Measurements from ENCODE around the gene RAG1. TPM values are rescaled to one million over a fixed set of nuclear protein-coding genes. Genes with fewer than 3 reads are reported as not detected.

The RAG1 gene
- total RNA-seq, 2 donors from 2014 or later, result 0.42 to 0.86 TPM

DNA sequence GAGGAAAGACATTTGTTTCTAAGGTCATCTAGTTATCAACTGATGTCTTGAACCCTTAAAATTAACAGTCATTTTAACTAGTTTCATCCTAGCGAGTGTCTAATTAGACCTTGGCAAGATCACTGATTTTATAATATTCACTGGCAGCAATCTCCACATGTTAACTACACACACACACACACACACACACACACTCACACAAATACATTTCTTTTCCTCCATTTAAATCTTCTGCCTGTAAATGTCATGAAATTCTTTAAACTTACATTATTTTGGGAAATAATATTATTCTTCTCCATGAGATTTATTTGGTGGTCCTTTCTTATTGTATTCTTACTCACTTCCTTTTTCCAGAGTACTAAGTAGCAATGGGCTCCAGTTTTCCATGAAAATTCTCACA, 23.6 kb downstream of the RAG1 start:
- Histone ChIP-seq H3K4me1 (ENCODE audit: control insufficient read depth, insufficient read depth, low read length) (peaks cover 4% of the 10 kb centered on the region), H3K36me3 (ENCODE audit: control insufficient read depth, insufficient read depth, low read length) (no peaks in the 10 kb centered on the region), H3K27me3 (ENCODE audit: control insufficient read depth, insufficient read depth, low read length, poor library complexity, severe bottlenecking) (peaks cover 68% of the 10 kb centered on the region), H3K9me3 (ENCODE audit: control insufficient read depth, low read length) (no peaks in the 10 kb centered on the region), H3K9ac (ENCODE audit: extremely low read depth, low read length, poor library complexity, severe bottlenecking) (no peak overlapping the region), H3K27ac (ENCODE audit: low read depth, low read length) (no peak overlapping the region), H3K4me3 (ENCODE audit: low read length) (no peak overlapping the region)
- TF ChIP-seq, protein P1, sequence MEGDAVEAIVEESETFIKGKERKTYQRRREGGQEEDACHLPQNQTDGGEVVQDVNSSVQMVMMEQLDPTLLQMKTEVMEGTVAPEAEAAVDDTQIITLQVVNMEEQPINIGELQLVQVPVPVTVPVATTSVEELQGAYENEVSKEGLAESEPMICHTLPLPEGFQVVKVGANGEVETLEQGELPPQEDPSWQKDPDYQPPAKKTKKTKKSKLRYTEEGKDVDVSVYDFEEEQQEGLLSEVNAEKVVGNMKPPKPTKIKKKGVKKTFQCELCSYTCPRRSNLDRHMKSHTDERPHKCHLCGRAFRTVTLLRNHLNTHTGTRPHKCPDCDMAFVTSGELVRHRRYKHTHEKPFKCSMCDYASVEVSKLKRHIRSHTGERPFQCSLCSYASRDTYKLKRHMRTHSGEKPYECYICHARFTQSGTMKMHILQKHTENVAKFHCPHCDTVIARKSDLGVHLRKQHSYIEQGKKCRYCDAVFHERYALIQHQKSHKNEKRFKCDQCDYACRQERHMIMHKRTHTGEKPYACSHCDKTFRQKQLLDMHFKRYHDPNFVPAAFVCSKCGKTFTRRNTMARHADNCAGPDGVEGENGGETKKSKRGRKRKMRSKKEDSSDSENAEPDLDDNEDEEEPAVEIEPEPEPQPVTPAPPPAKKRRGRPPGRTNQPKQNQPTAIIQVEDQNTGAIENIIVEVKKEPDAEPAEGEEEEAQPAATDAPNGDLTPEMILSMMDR (conservative IDR thresholded peaks at IDR 0.05), result no peak
- Mint-ChIP-seq H3K27ac (no peak overlapping the region), H3K9me3 (no peaks in the 10 kb centered on the region), H3K27me3 (ENCODE audit: insufficient read depth) (peaks cover 59% of the 10 kb centered on the region), H3K36me3 (ENCODE audit: low read depth) (no peaks in the 10 kb centered on the region), H3K4me1 (peaks cover 4% of the 10 kb centered on the region), H3K4me3 (no peak overlapping the region)
- 47 to 80% methylated on average over 1 of the region's 1 CpG for WGBS, 2 experiments (ENCODE audit: insufficient coverage in 1 of 2, insufficient read length in 1 of 2)
- no peak for DNase-seq

DNA sequence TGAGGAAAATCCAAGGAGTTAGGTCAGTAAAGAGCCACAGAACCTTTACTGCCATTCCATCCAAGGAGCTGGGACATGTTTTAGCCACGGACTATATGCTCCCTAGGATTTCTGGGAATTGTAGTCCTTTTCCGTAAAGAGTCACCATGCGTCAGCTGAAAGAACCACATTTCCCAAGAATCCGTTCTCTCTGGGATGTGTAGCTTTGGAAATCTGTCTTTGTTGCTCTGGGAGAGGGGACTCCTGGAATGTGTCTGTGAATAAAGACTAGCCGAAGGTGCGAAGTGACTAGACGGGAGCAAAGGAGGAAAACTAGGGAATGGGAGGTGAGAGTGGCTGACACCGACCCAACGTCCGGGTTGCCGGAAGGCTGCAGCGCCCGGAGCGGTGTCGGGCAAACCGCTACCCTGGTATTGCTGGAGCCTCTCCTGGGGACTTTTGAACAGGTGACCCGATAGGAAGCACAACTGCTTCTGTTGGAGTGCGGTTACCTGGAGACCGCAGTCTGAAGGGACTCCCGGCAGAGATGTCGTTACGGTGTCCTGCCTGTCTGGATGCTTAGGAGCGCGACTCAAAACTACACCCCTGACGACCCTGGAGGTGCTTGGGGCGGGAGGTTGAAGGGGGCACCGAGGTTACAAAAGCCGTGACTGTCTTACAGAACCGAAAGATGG, 26.6 kb downstream of the RAG1 start, which contains the start of gene IFTAP:
IFTAP (plus strand) TSS at position 187 of the 674 bp plus-strand sequence. CDS start 15,602 bp downstream, outside the sequence.
- peak; percentile 91 for DNase-seq
- WGBS, 2 experiments (ENCODE audit: insufficient coverage in 1 of 2, insufficient read length in 1 of 2), result 0 to 1% methylated on average over 3 to 29 of the region's 29 CpGs
- H3K27ac Mint-ChIP-seq, result peak within 1 kb of the TSS; percentile 98
- H3K4me3 Mint-ChIP-seq, result peak within 1 kb of the TSS; percentile 95
- peak within 1 kb of the TSS; percentile 97 for H3K4me3 ChIP-seq (ENCODE audit: low read length)
- H3K9ac ChIP-seq (ENCODE audit: extremely low read depth, low read length, poor library complexity, severe bottlenecking), result peak within 1 kb of the TSS; percentile 88
- no peaks in the 10 kb centered on the region for H3K36me3 ChIP-seq (ENCODE audit: control insufficient read depth, insufficient read depth, low read length)
- peaks cover 38% of the 10 kb centered on the region for H3K27me3 ChIP-seq (ENCODE audit: control insufficient read depth, insufficient read depth, low read length, poor library complexity, severe bottlenecking)
- H3K36me3 Mint-ChIP-seq (ENCODE audit: low read depth), result no peaks in the 10 kb centered on the region
- H3K27ac ChIP-seq (ENCODE audit: low read depth, low read length), result peak within 1 kb of the TSS; percentile 65
- no peaks in the 10 kb centered on the region for H3K9me3 ChIP-seq (ENCODE audit: control insufficient read depth, low read length)
- H3K9me3 Mint-ChIP-seq, result no peaks in the 10 kb centered on the region
- H3K4me1 Mint-ChIP-seq, result peaks cover 4% of the 10 kb centered on the region
- peaks cover 33% of the 10 kb centered on the region for H3K27me3 Mint-ChIP-seq (ENCODE audit: insufficient read depth)
- TF ChIP-seq, protein P1 (conservative IDR thresholded peaks at IDR 0.05), result no peak
- peaks cover 4% of the 10 kb centered on the region for H3K4me1 ChIP-seq (ENCODE audit: control insufficient read depth, insufficient read depth, low read length)

DNA sequence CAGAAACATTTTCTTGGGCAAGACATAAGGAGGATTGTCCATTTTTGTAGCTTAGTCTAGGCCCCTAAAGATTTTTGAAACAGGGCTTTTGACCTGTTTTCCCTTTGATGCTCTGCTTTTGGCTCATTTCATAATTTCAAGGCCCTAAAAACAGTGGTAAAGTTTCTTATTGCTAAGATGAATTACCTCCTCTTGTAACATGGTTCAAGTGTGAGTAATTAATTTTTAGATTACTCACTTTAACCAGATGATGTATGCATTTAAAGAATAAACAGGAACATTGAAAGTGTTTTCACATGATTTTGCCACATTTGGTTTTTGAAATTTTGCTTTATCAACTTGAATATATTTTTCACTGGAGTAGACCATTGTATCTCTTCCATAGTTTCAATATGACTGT, 29.1 kb downstream of the RAG1 start:
- Mint-ChIP-seq H3K36me3 (ENCODE audit: low read depth) (no peaks in the 10 kb centered on the region), H3K4me1 (peaks cover 4% of the 10 kb centered on the region), H3K4me3 (no peak overlapping the region), H3K9me3 (no peaks in the 10 kb centered on the region), H3K27ac (no peak overlapping the region), H3K27me3 (ENCODE audit: insufficient read depth) (peaks cover 12% of the 10 kb centered on the region)
- no peak for DNase-seq
- Histone ChIP-seq H3K9me3 (ENCODE audit: control insufficient read depth, low read length) (no peaks in the 10 kb centered on the region), H3K36me3 (ENCODE audit: control insufficient read depth, insufficient read depth, low read length) (no peaks in the 10 kb centered on the region), H3K27me3 (ENCODE audit: control insufficient read depth, insufficient read depth, low read length, poor library complexity, severe bottlenecking) (peaks cover 14% of the 10 kb centered on the region), H3K4me3 (ENCODE audit: low read length) (no peak overlapping the region), H3K4me1 (ENCODE audit: control insufficient read depth, insufficient read depth, low read length) (peaks cover 4% of the 10 kb centered on the region), H3K9ac (ENCODE audit: extremely low read depth, low read length, poor library complexity, severe bottlenecking) (no peak overlapping the region), H3K27ac (ENCODE audit: low read depth, low read length) (no peak overlapping the region)
- TF ChIP-seq, protein P1 (conservative IDR thresholded peaks at IDR 0.05), result no peak
